Measurements from ENCODE around the gene ESPL1.
"Not testable (repeated sequence)": the region's sequence is repeated elsewhere in the genome, so short reads cannot be mapped to it uniquely, and the experiment has no call there.

Gene ESPL1

GRCh38 chr12:53328043-53328435 is 59.9 kb downstream of the ESPL1 start:
- H3K27ac ChIP-seq = no peak overlapping the region
- H4K20me1 ChIP-seq = no peaks in the 10 kb centered on the region
- H3K9me3 ChIP-seq = no peaks in the 10 kb centered on the region
- no peaks in the 10 kb centered on the region for H3K36me3 ChIP-seq
- peaks cover 32% of the 10 kb centered on the region; the same call in 1 of the 2 replicates for H3K27me3 ChIP-seq
- H3K4me2 ChIP-seq = no peak overlapping the region
- H3K4me3 ChIP-seq = no peak overlapping the region
- no peak overlapping the region for H3K9ac ChIP-seq
- H3K4me1 ChIP-seq = peaks cover 32% of the 10 kb centered on the region
- TF ChIP-seq Cebpa-rat (IDR thresholded peaks at IDR 0.05) = no peak

GRCh38 chr12:53330671-53331070 is 62.6 kb downstream of the ESPL1 start:
- no peaks in the 10 kb centered on the region for H3K9me3 ChIP-seq
- no peak overlapping the region for H3K27ac ChIP-seq
- peaks cover 40% of the 10 kb centered on the region for H3K27me3 ChIP-seq
- no peak overlapping the region for H3K9ac ChIP-seq
- TF ChIP-seq Cebpa-rat (IDR thresholded peaks at IDR 0.05) = no peak
- no peaks in the 10 kb centered on the region for H4K20me1 ChIP-seq
- H3K4me3 ChIP-seq = no peak overlapping the region
- H3K4me1 ChIP-seq = peaks cover 39% of the 10 kb centered on the region
- H3K4me2 ChIP-seq = no peak overlapping the region
- H3K36me3 ChIP-seq = no peaks in the 10 kb centered on the region

GRCh38 chr12:53332339-53332738 is 64.2 kb downstream of the ESPL1 start:
- peaks cover 40% of the 10 kb centered on the region for H3K27me3 ChIP-seq
- peak overlapping the region; percentile 71; the same call in 1 of the 2 replicates for H3K27ac ChIP-seq
- H3K9ac ChIP-seq = peak overlapping the region; percentile 66
- not testable (repeated sequence) for H3K9me3 ChIP-seq, H3K4me3 ChIP-seq, H3K36me3 ChIP-seq, H4K20me1 ChIP-seq
- H3K4me2 ChIP-seq = peak overlapping the region; percentile 88
- H3K4me1 ChIP-seq = peaks cover 47% of the 10 kb centered on the region

- Histone ChIP-seq H3K4me1 (peaks cover 51% of the 10 kb centered on the region), H3K27me3 (peaks cover 43% of the 10 kb centered on the region)
These were observed 64.6 kb downstream of the ESPL1 start for GRCh38 chr12:53332744-53333143.

GRCh38 chr12:53333289-53333688 is 65.2 kb downstream of the ESPL1 start:
- Histone ChIP-seq H3K36me3 (no peaks in the 10 kb centered on the region), H3K9ac (no peak overlapping the region)

More at GRCh38 chr12:53332744-53333143, 64.6 kb downstream of the ESPL1 start:
- H3K9me3 ChIP-seq = no peaks in the 10 kb centered on the region
- H3K4me3 ChIP-seq = 0 out of 2 replicates have a peak overlapping the region, but pooled peaks have one; percentile 9
- H3K9ac ChIP-seq = peak overlapping the region; percentile 66
- H3K27ac ChIP-seq = peak overlapping the region; percentile 71
- no peaks in the 10 kb centered on the region for H3K36me3 ChIP-seq
- peak overlapping the region; percentile 88 for H3K4me2 ChIP-seq
- TF ChIP-seq Cebpa-rat (IDR thresholded peaks at IDR 0.05) = no peak
- H4K20me1 ChIP-seq = no peaks in the 10 kb centered on the region

GRCh38 chr12:53333845-53334244 is 65.7 kb downstream of the ESPL1 start:
- Histone ChIP-seq H4K20me1 (no peaks in the 10 kb centered on the region), H3K9me3 (no peaks in the 10 kb centered on the region), H3K4me1 (peaks cover 59% of the 10 kb centered on the region), H3K4me2 (peak overlapping the region; percentile 88), H3K9ac (no peak overlapping the region), H3K27ac (no peak overlapping the region), H3K36me3 (no peaks in the 10 kb centered on the region), H3K4me3 (no peak overlapping the region), H3K27me3 (peaks cover 53% of the 10 kb centered on the region)
- no peak for TF ChIP-seq Cebpa-rat (IDR thresholded peaks at IDR 0.05)

More at GRCh38 chr12:53333289-53333688, 65.2 kb downstream of the ESPL1 start:
- Histone ChIP-seq H4K20me1 (no peaks in the 10 kb centered on the region), H3K27ac (peak overlapping the region; percentile 71; the same call in 1 of the 2 replicates), H3K4me3 (0 out of 2 replicates have a peak overlapping the region, but pooled peaks have one; percentile 9), H3K27me3 (peaks cover 48% of the 10 kb centered on the region), H3K4me1 (peaks cover 57% of the 10 kb centered on the region), H3K9me3 (no peaks in the 10 kb centered on the region), H3K4me2 (peak overlapping the region; percentile 88)
- no peak for TF ChIP-seq Cebpa-rat (IDR thresholded peaks at IDR 0.05)

- Histone ChIP-seq H3K27me3 (peaks cover 53% of the 10 kb centered on the region), H3K4me1 (peaks cover 59% of the 10 kb centered on the region), H4K20me1 (no peaks in the 10 kb centered on the region), H3K36me3 (no peaks in the 10 kb centered on the region), H3K27ac (no peak overlapping the region), H3K9me3 (no peaks in the 10 kb centered on the region), H3K4me2 (peak overlapping the region; percentile 14; the same call in 1 of the 2 replicates), H3K9ac (no peak overlapping the region), H3K4me3 (no peak overlapping the region)
- no peak for TF ChIP-seq Cebpa-rat (IDR thresholded peaks at IDR 0.05)
These were observed 66.7 kb downstream of the ESPL1 start for GRCh38 chr12:53334822-53335221.

GRCh38 chr12:53336181-53336681 is 68.1 kb downstream of the ESPL1 start, which contains the start of gene SP7:
TSS of gene SP7 (minus strand) at chr12:53336354. CDS start at chr12:53335646, 708 bp downstream.
- no peak for TF ChIP-seq Cebpa-rat (IDR thresholded peaks at IDR 0.05)
- H3K4me2 ChIP-seq = peak within 1 kb of the TSS; percentile 81

GRCh38 chr12:53338017-53338416 is 69.9 kb downstream of the ESPL1 start:
- Histone ChIP-seq H3K4me3 (no peak overlapping the region), H3K4me1 (peaks cover 47% of the 10 kb centered on the region), H3K27ac (no peak overlapping the region), H3K36me3 (no peaks in the 10 kb centered on the region), H3K4me2 (peak overlapping the region; percentile 30), H3K27me3 (peaks cover 40% of the 10 kb centered on the region), H3K9me3 (no peaks in the 10 kb centered on the region), H3K9ac (no peak overlapping the region), H4K20me1 (no peaks in the 10 kb centered on the region)
- no peak for TF ChIP-seq Cebpa-rat (IDR thresholded peaks at IDR 0.05)

More at GRCh38 chr12:53336181-53336681, 68.1 kb downstream of the ESPL1 start, which contains the start of gene SP7:
- H3K4me1 ChIP-seq = peaks cover 59% of the 10 kb centered on the region
- H3K9me3 ChIP-seq = no peaks in the 10 kb centered on the region
- peaks cover 53% of the 10 kb centered on the region for H3K27me3 ChIP-seq
- no peak within 1 kb of the TSS for H3K27ac ChIP-seq
- H4K20me1 ChIP-seq = no peaks in the 10 kb centered on the region
- H3K36me3 ChIP-seq = no peaks in the 10 kb centered on the region
- H3K9ac ChIP-seq = no peak within 1 kb of the TSS; the same call in 1 of the 2 replicates
- H3K4me3 ChIP-seq = no peak within 1 kb of the TSS

GRCh38 chr12:53338916-53339315 is 70.8 kb downstream of the ESPL1 start:
- Histone ChIP-seq H3K9ac (no peak overlapping the region), H3K4me2 (no peak overlapping the region), H3K4me3 (no peak overlapping the region), H3K27me3 (peaks cover 39% of the 10 kb centered on the region), H3K9me3 (no peaks in the 10 kb centered on the region), H3K36me3 (no peaks in the 10 kb centered on the region), H4K20me1 (no peaks in the 10 kb centered on the region), H3K27ac (no peak overlapping the region), H3K4me1 (peaks cover 45% of the 10 kb centered on the region)
- no peak for TF ChIP-seq Cebpa-rat (IDR thresholded peaks at IDR 0.05)
